Uterus (tissue), 2 donors: Measurements from ENCODE around the gene SP140.

Source experiments
- CTCF ChIP-seq, 4 experiments: fragments of 200-600 bp in 2 of 4; fragments of 450-650 bp in 2 of 4; sonication (generic) in 2 of 4; IDR thresholded peaks; one replicate each; pipeline ENCODE4 v1.5.1; 2016 to 2019; ENCODE audit warnings: antibody characterized with exemption in 4 of 4, mild to moderate bottlenecking in 2 of 4, moderate library complexity in 1 of 4
- POLR2A ChIP-seq, 2 donors: fragments of 450-650 bp; IDR thresholded peaks; one replicate each; pipeline ENCODE4 v1.6.1; 2016; ENCODE audit warnings: antibody characterized with exemption in 2 of 2, mild to moderate bottlenecking in 1 of 2, moderate library complexity in 1 of 2

GRCh38 chr2:230356084-230356483 is 130.5 kb downstream of the SP140 start:
- TF ChIP-seq POLR2A (IDR thresholded peaks at IDR 0.05): no peak
- no peak for TF ChIP-seq CTCF (IDR thresholded peaks at IDR 0.05)
